C4-2B (cell line): ENCODE results near the gene EFEMP2.

Source experiments
- H3K27ac ChIP-seq: fragments of 450-650 bp; 2 replicates; pipeline ENCODE4 v1.5.1; 2017
- CTCF ChIP-seq: fragments of 450-650 bp; conservative IDR thresholded peaks from 2 replicates; pipeline ENCODE4 v1.5.1; 2017; ENCODE audit warnings: mild to moderate bottlenecking
- ZFX ChIP-seq: fragments of 450-650 bp; IDR thresholded peaks from 2 replicates; pipeline ENCODE4 v1.6.1; 2017

EFEMP2 gene

GRCh38 chr11:65853246-65853979 is 19.2 kb downstream of the EFEMP2 start:
- H3K27ac ChIP-seq: no peak overlapping the region
- no peak for TF ChIP-seq ZFX
- TF ChIP-seq CTCF: peak; percentile 5; the same call in 1 of the 2 replicates

GRCh38 chr11:65852508-65853245 is 19.9 kb downstream of the EFEMP2 start:
- H3K27ac ChIP-seq: no peak overlapping the region
- TF ChIP-seq ZFX (no peak), CTCF (no peak)

- TF ChIP-seq ZFX (no peak), CTCF (no peak)
- no peak overlapping the region for H3K27ac ChIP-seq
Observed at GRCh38 chr11:65851811-65852507, 20.6 kb downstream of the EFEMP2 start.

GRCh38 chr11:65851083-65851579 is 21.5 kb downstream of the EFEMP2 start:
- TF ChIP-seq CTCF (peak; percentile 61), ZFX (no peak)

GRCh38 chr11:65850217-65851082 is 22.1 kb downstream of the EFEMP2 start:
- no peak overlapping the region for H3K27ac ChIP-seq
- TF ChIP-seq ZFX (no peak), CTCF (no peak)

More at GRCh38 chr11:65851083-65851579, 21.5 kb downstream of the EFEMP2 start:
- H3K27ac ChIP-seq: no peak overlapping the region

- TF ChIP-seq CTCF: no peak
- no peak for TF ChIP-seq ZFX
- H3K27ac ChIP-seq: no peak overlapping the region
Observed at GRCh38 chr11:65849771-65850216, 22.8 kb downstream of the EFEMP2 start.
